ENCODE data around the gene HJV. TPM values are rescaled to one million over a fixed set of nuclear protein-coding genes. Genes with fewer than 3 reads are reported as not detected.

The HJV gene
- total and polyA plus RNA-seq, 7 donors: 38.1 to 354 (median 312) TPM

DNA sequence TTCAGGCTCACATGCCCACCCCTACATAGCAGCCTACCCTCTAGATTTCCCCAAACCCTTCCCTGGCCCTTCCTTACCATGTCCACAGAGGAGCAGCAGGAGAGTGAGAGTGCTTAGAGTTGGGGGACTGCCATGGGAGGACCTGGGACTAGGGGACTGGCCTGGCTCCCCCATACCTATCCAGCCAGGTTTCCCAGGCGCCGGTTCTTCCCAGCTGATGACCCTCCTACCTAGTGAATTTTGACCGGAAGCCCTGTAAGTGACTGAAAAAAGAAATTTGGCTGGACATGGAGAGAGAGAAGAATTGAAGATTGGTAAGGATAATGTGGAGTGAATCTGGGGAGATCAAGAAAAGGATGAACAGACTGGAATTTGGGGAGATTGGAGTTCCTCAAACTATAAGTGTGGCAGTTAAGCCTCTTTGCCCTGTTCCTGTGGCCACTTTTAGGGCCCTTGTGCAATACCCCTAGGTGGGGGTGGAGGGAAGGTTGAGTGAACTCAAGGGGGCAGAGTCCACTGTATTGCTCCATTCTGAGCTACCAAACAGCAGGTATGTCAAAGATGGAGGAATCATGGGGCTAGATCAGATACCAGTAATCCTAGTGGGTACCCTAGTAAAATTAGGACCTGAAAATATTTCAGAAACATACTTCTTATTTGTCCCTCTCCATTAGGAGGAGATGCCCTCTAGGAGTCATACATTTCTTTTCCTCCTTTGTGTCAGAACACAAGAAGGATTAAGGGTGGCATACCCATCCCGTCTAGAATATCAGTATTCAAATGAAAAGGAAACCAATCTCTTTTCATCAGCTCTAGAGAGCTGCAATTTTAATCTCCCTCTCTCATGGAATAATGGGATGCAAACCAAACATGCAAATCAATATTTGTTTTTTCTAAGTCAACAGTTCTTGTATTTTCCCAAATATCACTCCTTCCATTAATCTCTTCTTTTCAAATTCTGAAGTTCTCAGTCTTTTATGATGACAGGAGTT lies 1.2 kb downstream of the HJV start:
- Histone ChIP-seq H3K27ac (peak overlapping the region; percentile 94), H3K4me3 (peak overlapping the region; percentile 72), H3K27me3 (ENCODE audit: insufficient read depth in 3 of 3, low read length in 2 of 3) (no peaks in the 10 kb centered on the region), H3K9me3 (no peaks in the 10 kb centered on the region), H3K36me3 (ENCODE audit: insufficient read depth in 1 of 2, low read depth in 1 of 2) (peaks cover 0 to 14% of the 10 kb centered on the region in 2 donors), H3K4me1 (peaks cover 32% of the 10 kb centered on the region)
- WGBS, 3 donors: 43 to 57% (median 43%) methylated on average over 4 of the region's 4 CpGs
- intact Hi-C loops (cut with DNase I): no loop called here
- TF ChIP-seq CTCF (IDR thresholded peaks at IDR 0.05): peak; percentile 11
- DNase-seq (no peak), ATAC-seq (peak; percentile 60 to 71 (median 62))

GRCh38 chr1:146019231-146020057 lies 2.1 kb downstream of the HJV start:
- peak overlapping the region; percentile 72 for H3K4me3 ChIP-seq
- intact Hi-C loops (cut with DNase I): loop anchor here in 1 of 2 donors (2.0 kb wide), 1 partner anchor 15 kb away; no protein-coding TSS in a partner anchor
- peak; percentile 49 to 74 for DNase-seq
- ATAC-seq: peak; percentile 42 to 57 (median 50)
- H3K4me1 ChIP-seq: peaks cover 24% of the 10 kb centered on the region
- H3K9me3 ChIP-seq: no peaks in the 10 kb centered on the region
- no peak for TF ChIP-seq CTCF (IDR thresholded peaks at IDR 0.05)
- 5 to 9% (median 8%) methylated on average over 38 to 43 of the region's 43 CpGs for WGBS, 3 donors
- peak overlapping the region; percentile 94 for H3K27ac ChIP-seq
- H3K27me3 ChIP-seq (ENCODE audit: insufficient read depth in 3 of 3, low read length in 2 of 3): no peaks in the 10 kb centered on the region
- peaks cover 0 to 14% of the 10 kb centered on the region in 2 donors for H3K36me3 ChIP-seq (ENCODE audit: insufficient read depth in 1 of 2, low read depth in 1 of 2)

DNA sequence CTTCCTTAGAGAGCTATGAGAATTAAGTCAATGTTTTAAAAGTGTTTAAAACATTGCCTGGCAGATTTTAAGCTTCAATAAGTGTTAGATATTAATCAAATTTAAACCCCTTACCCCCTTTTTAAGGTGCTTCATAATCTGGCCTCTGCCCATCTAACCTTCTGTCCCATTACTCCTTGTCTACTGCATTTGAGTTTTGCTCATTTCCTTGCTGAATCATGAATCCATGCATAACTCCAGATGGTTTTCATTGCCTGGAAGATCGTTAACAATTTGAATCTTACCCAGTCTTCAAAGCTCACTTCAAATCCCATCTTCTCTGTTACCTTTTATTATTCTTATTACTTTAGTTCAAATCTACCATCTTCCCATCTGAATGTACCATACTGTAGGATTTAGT lies 4.6 kb downstream of the HJV start:
- no peak for DNase-seq
- no peak for TF ChIP-seq CTCF (IDR thresholded peaks at IDR 0.05)
- Histone ChIP-seq H3K36me3 (ENCODE audit: insufficient read depth in 1 of 2, low read depth in 1 of 2) (peaks cover 0 to 14% of the 10 kb centered on the region in 2 donors), H3K27me3 (ENCODE audit: insufficient read depth in 3 of 3, low read length in 2 of 3) (no peaks in the 10 kb centered on the region), H3K4me3 (no peak overlapping the region), H3K4me1 (peaks cover 31% of the 10 kb centered on the region), H3K9me3 (no peaks in the 10 kb centered on the region), H3K27ac (peak overlapping the region; percentile 94)
- intact Hi-C loops (cut with DNase I): no loop called here
- 22 to 46% (median 24%) methylated on average over 1 of the region's 1 CpG for WGBS, 3 donors
- no peak for ATAC-seq

DNA sequence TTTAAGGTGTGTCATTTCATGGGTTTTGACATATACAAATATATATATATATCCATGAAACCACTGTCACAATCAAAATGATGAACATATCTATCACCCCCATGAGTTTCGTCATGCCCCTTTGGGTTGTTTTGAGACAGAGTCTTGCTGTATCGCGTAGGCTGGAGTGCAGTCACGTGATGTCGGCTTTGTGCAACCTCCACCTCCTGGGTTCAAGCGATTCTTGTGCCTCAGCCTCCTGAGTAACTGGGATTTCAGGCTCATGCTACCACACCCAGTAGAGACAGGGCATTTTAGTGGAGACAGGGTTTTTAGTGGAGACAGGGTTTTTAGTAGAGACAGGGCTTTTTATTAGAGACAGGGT lies 8.0 kb downstream of the HJV start:
- peak overlapping the region; percentile 26 for H3K27ac ChIP-seq
- intact Hi-C loops (cut with DNase I): loop anchor here (1.0 to 5.0 kb wide), 6 partner anchors 37 to 168 kb away; partner anchors contain the start of genes NUDT17 (in 2 of the 2) and PEX11B (in 2 of the 2)
- peaks cover 0 to 14% of the 10 kb centered on the region in 2 donors for H3K36me3 ChIP-seq (ENCODE audit: insufficient read depth in 1 of 2, low read depth in 1 of 2)
- ATAC-seq (peak in 3 of 4 donors; percentile 6 to 25 (median 14)), DNase-seq (no peak)
- H3K4me1 ChIP-seq: peaks cover 30% of the 10 kb centered on the region
- WGBS, 3 donors: 75 to 85% (median 76%) methylated on average over 6 of the region's 6 CpGs
- no peaks in the 10 kb centered on the region for H3K27me3 ChIP-seq (ENCODE audit: insufficient read depth in 3 of 3, low read length in 2 of 3)
- no peak overlapping the region for H3K4me3 ChIP-seq
- H3K9me3 ChIP-seq: no peaks in the 10 kb centered on the region
- no peak for TF ChIP-seq CTCF (IDR thresholded peaks at IDR 0.05)
